Gastroesophageal sphincter (tissue), 3 donors: ENCODE measurements around the gene EFTUD2.

Source experiments
- CTCF ChIP-seq, 4 experiments: fragments of 200-600 bp in 2 of 4; fragments of 450-650 bp in 2 of 4; sonication (generic) in 1 of 4; IDR thresholded peaks; one replicate each; pipeline ENCODE4 v1.5.1; 2017 to 2019; ENCODE audit warnings: antibody characterized with exemption in 4 of 4, mild to moderate bottlenecking in 2 of 4, moderate library complexity in 2 of 4
- POLR2A ChIP-seq, 2 donors: fragments of 450-650 bp; IDR thresholded peaks; one replicate each; pipeline ENCODE4 v1.6.1; 2017; ENCODE audit warnings: antibody characterized with exemption in 2 of 2, mild to moderate bottlenecking in 2 of 2, moderate library complexity in 1 of 2

DNA sequence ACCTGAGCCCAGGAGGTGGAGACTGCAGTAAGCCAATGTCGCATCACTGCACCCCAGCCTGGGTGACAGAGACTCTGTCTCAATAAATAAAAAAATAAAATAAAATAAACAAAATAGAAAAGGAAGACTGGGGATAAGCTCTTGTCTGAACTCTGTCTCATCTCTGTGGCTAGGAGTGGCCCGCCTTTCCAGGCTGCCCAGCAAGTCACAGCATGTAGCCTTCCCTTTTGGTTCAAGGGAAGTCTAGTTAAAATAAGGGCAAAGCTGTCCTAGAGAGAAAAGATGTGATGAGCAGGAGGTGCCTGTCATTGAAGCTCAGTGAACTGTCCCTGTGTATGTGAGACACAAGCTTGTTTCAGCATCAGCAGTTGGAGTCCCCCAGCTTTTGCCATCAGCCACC lies 18.8 kb upstream of the EFTUD2 start:
- TF ChIP-seq POLR2A (IDR thresholded peaks at IDR 0.05) (no peak), CTCF (IDR thresholded peaks at IDR 0.05) (no peak)
